Bronchial epithelial cell (primary cell): Measurements from ENCODE around the gene RALGDS. TPM values are rescaled to one million over a fixed set of nuclear protein-coding genes. Genes with fewer than 3 reads are reported as not detected.

Source experiments
- DNase-seq: peaks from one replicate; pipeline ENCODE4 v3.0.0-alpha.2; 2010; ENCODE audit warnings: low read depth
- FAIRE-seq: peaks from 2 replicates; lab custom pipeline; 2011; peaks lifted over from hg19 to GRCh38; lab: Jason Lieb, UNC
- H3K27me3 ChIP-seq: 2 replicates; pipeline ENCODE4 v1.5.1; 2011; ENCODE audit warnings: low read length; ENCODE audit not compliant: control insufficient read depth, insufficient read depth
- H3K36me3 ChIP-seq: 2 replicates; pipeline ENCODE4 v1.5.1; 2011; ENCODE audit warnings: low read length; ENCODE audit not compliant: control insufficient read depth, insufficient read depth
- H3K4me3 ChIP-seq: 2 replicates; pipeline ENCODE4 v1.5.1; 2011; ENCODE audit warnings: mild to moderate bottlenecking, low read depth, low read length, control low read depth
- total RNA-seq: library from RNA; depleted of rRNA; stranded (reverse); fragments of >200 nt; gene quantifications from 2 replicates; pipeline ENCODE4 v1.2.1, GENCODE V29; 2014
- TF ChIP-seq, protein P1 (sequence below): IDR thresholded peaks from 2 replicates; pipeline ENCODE4 v1.5.1; 2011; ENCODE audit warnings: mild to moderate bottlenecking, moderate library complexity, low read length, control low read depth, inconsistent platforms; ENCODE audit not compliant: insufficient read depth, severe bottlenecking

RALGDS gene
- total RNA-seq, 1 donor from 2014 or later, result 18.7 TPM

DNA sequence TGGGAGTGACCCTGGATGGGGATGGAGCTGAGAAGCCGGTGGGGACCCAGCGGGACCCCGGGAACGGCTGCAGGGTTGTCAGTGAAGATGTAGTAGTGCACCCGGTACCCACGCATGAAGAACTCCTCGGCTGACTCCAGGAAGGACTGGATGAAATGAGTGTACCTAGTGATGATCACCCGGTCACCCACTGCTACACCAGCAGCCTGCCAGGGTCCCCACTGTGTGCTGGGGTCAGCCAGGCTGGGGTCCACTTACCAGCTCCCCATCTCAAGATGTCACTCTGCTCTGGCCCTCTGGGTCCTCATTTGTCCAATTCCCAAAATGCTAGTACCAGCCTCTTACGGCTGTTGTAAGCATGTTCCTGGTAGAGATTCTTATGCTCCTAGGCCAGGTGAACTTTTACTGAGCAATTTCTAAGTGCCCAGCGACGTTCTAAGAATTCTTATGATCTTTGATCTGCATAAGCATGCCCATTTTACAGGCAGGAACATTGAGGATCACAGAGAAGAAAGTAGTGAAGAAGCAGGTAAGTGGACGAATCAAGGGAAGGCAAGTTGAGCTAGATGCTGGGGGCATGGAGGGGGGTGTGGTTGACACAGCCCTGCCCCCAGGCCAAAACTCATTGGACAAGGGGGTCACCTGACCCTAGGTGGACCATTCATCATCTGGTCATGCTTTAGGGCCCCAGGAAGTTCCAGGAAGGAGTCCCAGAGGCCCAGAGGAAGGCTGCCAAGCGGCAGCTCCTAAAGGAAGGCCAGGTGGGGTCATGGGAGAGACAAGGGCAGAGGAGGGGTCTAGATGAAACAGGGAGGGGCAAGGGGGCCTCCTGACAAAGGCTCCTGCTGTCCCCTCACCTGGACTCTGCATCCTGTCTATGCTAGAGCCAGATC, 33.3 kb upstream of the RALGDS start:
- no peaks in the 10 kb centered on the region for H3K36me3 ChIP-seq
- DNase-seq, result no peak
- peak; percentile 18 for FAIRE-seq
- TF ChIP-seq, protein P1, sequence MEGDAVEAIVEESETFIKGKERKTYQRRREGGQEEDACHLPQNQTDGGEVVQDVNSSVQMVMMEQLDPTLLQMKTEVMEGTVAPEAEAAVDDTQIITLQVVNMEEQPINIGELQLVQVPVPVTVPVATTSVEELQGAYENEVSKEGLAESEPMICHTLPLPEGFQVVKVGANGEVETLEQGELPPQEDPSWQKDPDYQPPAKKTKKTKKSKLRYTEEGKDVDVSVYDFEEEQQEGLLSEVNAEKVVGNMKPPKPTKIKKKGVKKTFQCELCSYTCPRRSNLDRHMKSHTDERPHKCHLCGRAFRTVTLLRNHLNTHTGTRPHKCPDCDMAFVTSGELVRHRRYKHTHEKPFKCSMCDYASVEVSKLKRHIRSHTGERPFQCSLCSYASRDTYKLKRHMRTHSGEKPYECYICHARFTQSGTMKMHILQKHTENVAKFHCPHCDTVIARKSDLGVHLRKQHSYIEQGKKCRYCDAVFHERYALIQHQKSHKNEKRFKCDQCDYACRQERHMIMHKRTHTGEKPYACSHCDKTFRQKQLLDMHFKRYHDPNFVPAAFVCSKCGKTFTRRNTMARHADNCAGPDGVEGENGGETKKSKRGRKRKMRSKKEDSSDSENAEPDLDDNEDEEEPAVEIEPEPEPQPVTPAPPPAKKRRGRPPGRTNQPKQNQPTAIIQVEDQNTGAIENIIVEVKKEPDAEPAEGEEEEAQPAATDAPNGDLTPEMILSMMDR, result no peak
- H3K27me3 ChIP-seq, result no peaks in the 10 kb centered on the region
- H3K4me3 ChIP-seq, result no peak overlapping the region

GRCh38 chr9:133153227-133154096, 32.4 kb upstream of the RALGDS start:
- TF ChIP-seq, protein P1, result no peak
- DNase-seq (no peak), FAIRE-seq (no peak)
- Histone ChIP-seq H3K4me3 (no peak overlapping the region), H3K36me3 (no peaks in the 10 kb centered on the region), H3K27me3 (no peaks in the 10 kb centered on the region)

GRCh38 chr9:133151601-133152525, 30.8 kb upstream of the RALGDS start:
- H3K27me3 ChIP-seq, result no peaks in the 10 kb centered on the region
- H3K4me3 ChIP-seq, result no peak overlapping the region
- no peak for FAIRE-seq

GRCh38 chr9:133151041-133151440, 30.0 kb upstream of the RALGDS start:
- Histone ChIP-seq H3K36me3 (peaks cover 4% of the 10 kb centered on the region), H3K27me3 (no peaks in the 10 kb centered on the region), H3K4me3 (no peak overlapping the region)
- DNase-seq (no peak), FAIRE-seq (no peak)
- TF ChIP-seq, protein P1, result no peak

More at GRCh38 chr9:133151601-133152525, 30.8 kb upstream of the RALGDS start:
- no peak for DNase-seq
- peaks cover 1% of the 10 kb centered on the region for H3K36me3 ChIP-seq
- TF ChIP-seq, protein P1, result no peak

- Histone ChIP-seq H3K4me3 (peak overlapping the region; percentile 88), H3K27me3 (no peaks in the 10 kb centered on the region), H3K36me3 (peaks cover 8% of the 10 kb centered on the region)
- TF ChIP-seq, protein P1, result peak; percentile 56
- DNase-seq (peak; percentile 81), FAIRE-seq (no peak)
Observed at GRCh38 chr9:133149130-133150015, 28.3 kb upstream of the RALGDS start.
